ENCODE data around the gene PSMB7. TPM values are rescaled to one million over a fixed set of nuclear protein-coding genes. Genes with fewer than 3 reads are reported as not detected.

PSMB7 gene
- total and polyA plus RNA-seq, 2 donors (not counting 1 experiment from before 2014, with no cell fraction given) = 206 to 290 TPM

DNA sequence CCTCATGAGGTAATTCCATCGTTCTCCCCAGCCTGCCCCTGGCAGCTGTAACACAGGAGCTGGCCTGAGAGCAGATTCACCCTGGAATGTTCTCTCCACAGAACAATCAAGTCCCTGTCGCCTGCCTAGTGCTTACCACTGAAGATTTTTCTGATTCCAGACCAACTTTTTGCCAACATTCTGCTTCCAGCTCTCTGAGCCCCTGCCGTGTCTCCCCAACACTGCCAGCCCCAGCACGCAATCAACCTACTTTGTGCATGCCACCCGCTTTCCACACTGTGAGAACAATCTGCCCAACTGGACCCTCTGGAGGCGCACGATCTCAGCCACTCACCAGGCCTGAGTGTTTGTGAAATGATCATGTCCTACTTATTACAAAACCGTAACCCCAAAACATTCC, 62.6 kb downstream of the PSMB7 start:
- TF ChIP-seq, protein P1, sequence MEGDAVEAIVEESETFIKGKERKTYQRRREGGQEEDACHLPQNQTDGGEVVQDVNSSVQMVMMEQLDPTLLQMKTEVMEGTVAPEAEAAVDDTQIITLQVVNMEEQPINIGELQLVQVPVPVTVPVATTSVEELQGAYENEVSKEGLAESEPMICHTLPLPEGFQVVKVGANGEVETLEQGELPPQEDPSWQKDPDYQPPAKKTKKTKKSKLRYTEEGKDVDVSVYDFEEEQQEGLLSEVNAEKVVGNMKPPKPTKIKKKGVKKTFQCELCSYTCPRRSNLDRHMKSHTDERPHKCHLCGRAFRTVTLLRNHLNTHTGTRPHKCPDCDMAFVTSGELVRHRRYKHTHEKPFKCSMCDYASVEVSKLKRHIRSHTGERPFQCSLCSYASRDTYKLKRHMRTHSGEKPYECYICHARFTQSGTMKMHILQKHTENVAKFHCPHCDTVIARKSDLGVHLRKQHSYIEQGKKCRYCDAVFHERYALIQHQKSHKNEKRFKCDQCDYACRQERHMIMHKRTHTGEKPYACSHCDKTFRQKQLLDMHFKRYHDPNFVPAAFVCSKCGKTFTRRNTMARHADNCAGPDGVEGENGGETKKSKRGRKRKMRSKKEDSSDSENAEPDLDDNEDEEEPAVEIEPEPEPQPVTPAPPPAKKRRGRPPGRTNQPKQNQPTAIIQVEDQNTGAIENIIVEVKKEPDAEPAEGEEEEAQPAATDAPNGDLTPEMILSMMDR (conservative IDR thresholded peaks at IDR 0.05 in 1 of 2, IDR thresholded peaks at IDR 0.05 in 1 of 2; ENCODE audit: low read depth in 1 of 2, low read length in 2 of 2) = no peak
- no peak for TF ChIP-seq EZH2 (IDR thresholded peaks at IDR 0.05; ENCODE audit: low read length, missing control alignments)
- H2AFZ ChIP-seq (ENCODE audit: low read length) = no peak overlapping the region
- H3K4me3 ChIP-seq (replicated peaks in 1 of 4; ENCODE audit: control extremely low read depth in 1 of 4, insufficient read depth in 1 of 4, low read depth in 3 of 4, low read length in 4 of 4) = no peak overlapping the region
- H3K36me3 ChIP-seq (ENCODE audit: control insufficient read depth, insufficient read depth, low read length) = peaks cover 53% of the 10 kb centered on the region
- DNase-seq (ENCODE audit: low read depth in 2 of 2) = no peak
- no peak overlapping the region for H3K9ac ChIP-seq (ENCODE audit: insufficient read depth, low read length)
- no peaks in the 10 kb centered on the region for H3K4me1 ChIP-seq (ENCODE audit: control insufficient read depth, extremely low read depth, insufficient read depth, low read length)
- peaks cover 30% of the 10 kb centered on the region for H3K79me2 ChIP-seq (ENCODE audit: control insufficient read depth, insufficient read depth, low read length)
- no peaks in the 10 kb centered on the region for H3K9me3 ChIP-seq (ENCODE audit: control insufficient read depth, insufficient read depth, low read depth, low read length)
- no peak overlapping the region for H3K27ac ChIP-seq (ENCODE audit: insufficient read depth, low read length)
- H3K4me2 ChIP-seq (ENCODE audit: extremely low read depth, insufficient read depth, low read length) = no peak overlapping the region
- no peaks in the 10 kb centered on the region for H4K20me1 ChIP-seq (ENCODE audit: control insufficient read depth, extremely low read depth, insufficient read depth, low read length)
- H3K27me3 ChIP-seq (ENCODE audit: control insufficient read depth, insufficient read depth, low read length) = no peaks in the 10 kb centered on the region

DNA sequence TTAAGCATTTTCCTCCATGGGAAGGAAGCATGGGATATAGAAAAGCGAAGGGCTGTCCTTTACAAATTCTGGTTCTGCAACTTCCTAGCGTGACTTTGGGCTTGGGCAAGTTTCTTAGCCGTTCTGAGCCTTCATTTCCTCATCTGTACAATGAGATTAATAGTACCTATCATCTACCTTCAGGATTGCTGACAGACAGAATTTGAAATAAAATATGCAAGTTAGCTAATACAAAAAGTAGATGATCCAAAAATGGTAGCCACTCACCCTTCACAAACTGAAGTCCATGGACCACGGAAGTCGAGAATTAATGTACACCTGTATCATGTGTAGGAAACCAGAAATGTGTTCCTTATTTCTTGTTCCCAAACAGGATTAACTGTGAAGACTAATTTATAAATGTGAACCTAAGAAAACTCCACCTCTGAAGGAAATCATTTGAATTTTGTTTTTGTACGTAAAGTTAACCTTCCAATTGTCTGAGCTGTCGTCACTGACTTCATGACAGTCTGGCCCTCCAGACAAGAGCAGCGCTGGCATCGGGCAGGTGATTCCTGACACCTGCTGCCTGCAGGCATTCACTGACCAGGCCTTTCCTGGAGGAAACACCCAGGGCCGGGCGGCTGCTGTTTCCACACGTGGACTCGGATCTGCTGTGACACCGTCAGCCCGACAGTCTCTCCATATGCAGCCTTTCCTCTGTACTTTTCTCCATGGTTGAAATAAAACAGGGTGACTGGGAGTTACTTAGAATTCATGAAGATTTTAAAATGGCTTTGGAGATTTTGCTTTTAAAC, 63.4 kb downstream of the PSMB7 start:
- no peak for TF ChIP-seq EZH2 (IDR thresholded peaks at IDR 0.05; ENCODE audit: low read length, missing control alignments)
- no peak overlapping the region for H2AFZ ChIP-seq (ENCODE audit: low read length)
- no peaks in the 10 kb centered on the region for H4K20me1 ChIP-seq (ENCODE audit: control insufficient read depth, extremely low read depth, insufficient read depth, low read length)
- no peak overlapping the region for H3K27ac ChIP-seq (ENCODE audit: insufficient read depth, low read length)
- H3K79me2 ChIP-seq (ENCODE audit: control insufficient read depth, insufficient read depth, low read length) = peaks cover 24% of the 10 kb centered on the region
- H3K27me3 ChIP-seq (ENCODE audit: control insufficient read depth, insufficient read depth, low read length) = no peaks in the 10 kb centered on the region
- H3K36me3 ChIP-seq (ENCODE audit: control insufficient read depth, insufficient read depth, low read length) = peaks cover 59% of the 10 kb centered on the region
- no peak overlapping the region for H3K4me2 ChIP-seq (ENCODE audit: extremely low read depth, insufficient read depth, low read length)
- no peaks in the 10 kb centered on the region for H3K9me3 ChIP-seq (ENCODE audit: control insufficient read depth, insufficient read depth, low read depth, low read length)
- no peak overlapping the region for H3K4me3 ChIP-seq (replicated peaks in 1 of 4; ENCODE audit: control extremely low read depth in 1 of 4, insufficient read depth in 1 of 4, low read depth in 3 of 4, low read length in 4 of 4)
- no peaks in the 10 kb centered on the region for H3K4me1 ChIP-seq (ENCODE audit: control insufficient read depth, extremely low read depth, insufficient read depth, low read length)
- no peak for DNase-seq (ENCODE audit: low read depth in 2 of 2)
- no peak overlapping the region for H3K9ac ChIP-seq (ENCODE audit: insufficient read depth, low read length)

DNA sequence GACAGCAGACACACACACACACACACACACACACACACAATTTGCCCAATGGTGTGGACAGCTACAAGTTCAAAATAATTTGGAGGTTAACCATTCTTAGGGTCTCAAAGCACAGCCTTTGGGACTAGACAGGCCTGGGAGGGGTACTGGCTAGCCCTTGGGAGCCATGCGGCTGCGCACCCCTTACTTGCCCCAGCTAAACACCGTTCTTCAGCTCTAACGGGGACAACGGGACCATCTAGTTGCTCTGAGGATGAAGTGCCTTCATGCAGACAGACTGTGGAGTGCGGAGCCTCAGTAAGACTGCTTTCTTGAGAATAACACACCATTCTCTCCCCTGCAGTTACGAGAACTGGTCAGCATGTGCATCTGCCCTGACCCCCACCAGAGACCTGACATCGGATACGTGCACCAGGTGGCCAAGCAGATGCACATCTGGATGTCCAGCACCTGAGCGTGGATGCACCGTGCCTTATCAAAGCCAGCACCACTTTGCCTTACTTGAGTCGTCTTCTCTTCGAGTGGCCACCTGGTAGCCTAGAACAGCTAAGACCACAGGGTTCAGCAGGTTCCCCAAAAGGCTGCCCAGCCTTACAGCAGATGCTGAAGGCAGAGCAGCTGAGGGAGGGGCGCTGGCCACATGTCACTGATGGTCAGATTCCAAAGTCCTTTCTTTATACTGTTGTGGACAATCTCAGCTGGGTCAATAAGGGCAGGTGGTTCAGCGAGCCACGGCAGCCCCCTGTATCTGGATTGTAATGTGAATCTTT, 64.6 kb downstream of the PSMB7 start:
- Histone ChIP-seq H2AFZ (ENCODE audit: low read length) (no peak overlapping the region), H3K9ac (ENCODE audit: insufficient read depth, low read length) (no peak overlapping the region), H3K27me3 (ENCODE audit: control insufficient read depth, insufficient read depth, low read length) (no peaks in the 10 kb centered on the region), H3K4me1 (ENCODE audit: control insufficient read depth, extremely low read depth, insufficient read depth, low read length) (no peaks in the 10 kb centered on the region), H3K4me2 (ENCODE audit: extremely low read depth, insufficient read depth, low read length) (no peak overlapping the region), H3K79me2 (ENCODE audit: control insufficient read depth, insufficient read depth, low read length) (peaks cover 14% of the 10 kb centered on the region), H3K36me3 (ENCODE audit: control insufficient read depth, insufficient read depth, low read length) (peaks cover 61% of the 10 kb centered on the region), H4K20me1 (ENCODE audit: control insufficient read depth, extremely low read depth, insufficient read depth, low read length) (no peaks in the 10 kb centered on the region), H3K4me3 (replicated peaks in 1 of 4; ENCODE audit: control extremely low read depth in 1 of 4, insufficient read depth in 1 of 4, low read depth in 3 of 4, low read length in 4 of 4) (no peak overlapping the region), H3K27ac (ENCODE audit: insufficient read depth, low read length) (no peak overlapping the region), H3K9me3 (ENCODE audit: control insufficient read depth, insufficient read depth, low read depth, low read length) (no peaks in the 10 kb centered on the region)
- no peak for DNase-seq (ENCODE audit: low read depth in 2 of 2)
- TF ChIP-seq EZH2 (IDR thresholded peaks at IDR 0.05; ENCODE audit: low read length, missing control alignments) = no peak
- TF ChIP-seq, protein P1 (conservative IDR thresholded peaks at IDR 0.05 in 1 of 2, IDR thresholded peaks at IDR 0.05 in 1 of 2; ENCODE audit: low read depth in 1 of 2, low read length in 2 of 2) = no peak
